Gastrocnemius medialis (tissue), 4 donors: ENCODE results near the gene TOMM34. TPM values are rescaled to one million over a fixed set of nuclear protein-coding genes. Genes with fewer than 3 reads are reported as not detected.

ENCODE experiments used
- ATAC-seq, 2 donors: fragments of 150-250 bp; one replicate each; pipeline ENCODE4 v1.9.1; 2016
- DNase-seq, 2 donors: peaks; one replicate each; pipeline ENCODE4 v3.0.0-alpha.2; 2019
- H3K27ac ChIP-seq, 4 donors: fragments of 200-600 bp; sonication (generic); 1 replicate in 1 of 4; 2 replicates in 3 of 4; pipeline ENCODE4 v1.5.1; 2016 to 2018; ENCODE audit warnings: mild to moderate bottlenecking in 2 of 4, moderate library complexity in 1 of 4
- H3K27me3 ChIP-seq, 3 donors: fragments of 200-600 bp; sonication (generic) in 2 of 3; 1 replicate in 1 of 3; 2 replicates in 2 of 3; pipeline versions ENCODE4 v1.5.1 to v1.6.0; 2016 to 2019; ENCODE audit warnings: mild to moderate bottlenecking in 1 of 3, moderate library complexity in 1 of 3
- H3K36me3 ChIP-seq, 2 donors: fragments of 200-600 bp; sonication (generic) in 1 of 2; one replicate each; pipeline ENCODE4 v1.5.1; 2017 to 2018
- H3K4me1 ChIP-seq, 2 donors: fragments of 200-600 bp; sonication (generic) in 1 of 2; one replicate each; pipeline ENCODE4 v1.5.1; 2016 to 2017; ENCODE audit warnings: mild to moderate bottlenecking in 2 of 2
- H3K4me3 ChIP-seq, 4 donors: fragments of 200-600 bp; sonication (generic) in 3 of 4; 1 replicate in 1 of 4; 2 replicates in 3 of 4; pipeline ENCODE4 v1.5.1; 2016 to 2019; ENCODE audit warnings: mild to moderate bottlenecking in 2 of 4
- H3K9me3 ChIP-seq, 3 donors: fragments of 200-600 bp; sonication (generic) in 2 of 3; 1 replicate in 1 of 3; 2 replicates in 2 of 3; pipeline ENCODE4 v1.5.1; 2016 to 2019
- POLR2A ChIP-seq, 2 donors: fragments of 450-650 bp; IDR thresholded peaks; one replicate each; pipeline ENCODE4 v1.6.1; 2017; ENCODE audit warnings: antibody characterized with exemption in 2 of 2, mild to moderate bottlenecking in 2 of 2, moderate library complexity in 2 of 2
- in situ Hi-C, 4 donors: fragments of 200-750 bp; cut with MboI; loops; one replicate each; pipeline versions ENCODE4 v1.15.0 to v1.8.0; 2017; ENCODE audit warnings: low sequenced_read_pairs in 4 of 4
- intact Hi-C: fragments of 100-400 bp; cut with DNase I; formaldehyde crosslinking; loops from one replicate; pipeline ENCODE4 v1.15.1; 2023; ENCODE audit warnings: low total_unique reads
- total RNA-seq, 4 donors: library from RNA; depleted of rRNA; stranded (reverse); fragments of >200 nt; gene quantifications; one replicate each; pipeline versions ENCODE4 v1.1.0 to v1.2.3, GENCODE V29; 2016
- TF ChIP-seq, protein P1 (sequence below), 5 experiments: fragments of 450-650 bp in 3 of 5; fragments of 200-600 bp in 2 of 5; sonication (generic) in 2 of 5; IDR thresholded peaks in 4 of 5; conservative IDR thresholded peaks in 1 of 5; 1 replicate in 4 of 5; 2 replicates in 1 of 5; pipeline ENCODE4 v1.5.1; 2016 to 2019; ENCODE audit warnings: antibody characterized with exemption in 5 of 5, mild to moderate bottlenecking in 3 of 5, moderate library complexity in 3 of 5

Gene TOMM34
- total RNA-seq, 4 donors from 2014 or later = 9.8 to 19.2 (median 17.0) TPM

DNA sequence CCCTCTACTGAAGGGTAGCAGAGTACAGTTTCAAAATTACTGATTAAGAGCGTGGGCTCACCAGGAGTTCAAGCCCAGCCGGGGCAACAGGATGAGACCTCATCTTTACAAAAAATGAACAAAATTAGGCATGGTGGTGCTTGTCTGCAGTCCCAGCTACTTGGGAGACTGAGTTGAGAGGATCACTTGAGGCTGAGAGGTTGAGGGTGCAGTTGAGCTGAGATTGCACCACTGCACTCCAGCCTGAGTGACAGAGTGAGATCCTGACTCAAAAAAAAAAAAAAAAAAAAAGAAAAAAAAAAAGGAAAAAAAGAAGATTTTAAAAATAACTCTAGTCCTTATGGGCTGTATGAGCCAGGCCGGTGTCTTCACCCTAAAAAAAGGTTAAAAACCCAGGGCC, 31.6 kb downstream of the TOMM34 start:
- Histone ChIP-seq H3K27me3 (no peaks in the 10 kb centered on the region), H3K9me3 (no peaks in the 10 kb centered on the region), H3K36me3 (no peaks in the 10 kb centered on the region), H3K4me1 (no peaks in the 10 kb centered on the region), H3K4me3 (no peak overlapping the region), H3K27ac (no peak overlapping the region)
- intact Hi-C loops (no loop called here), in situ Hi-C loops (no loop called here)
- no peak for TF ChIP-seq POLR2A (IDR thresholded peaks at IDR 0.05)
- TF ChIP-seq, protein P1, sequence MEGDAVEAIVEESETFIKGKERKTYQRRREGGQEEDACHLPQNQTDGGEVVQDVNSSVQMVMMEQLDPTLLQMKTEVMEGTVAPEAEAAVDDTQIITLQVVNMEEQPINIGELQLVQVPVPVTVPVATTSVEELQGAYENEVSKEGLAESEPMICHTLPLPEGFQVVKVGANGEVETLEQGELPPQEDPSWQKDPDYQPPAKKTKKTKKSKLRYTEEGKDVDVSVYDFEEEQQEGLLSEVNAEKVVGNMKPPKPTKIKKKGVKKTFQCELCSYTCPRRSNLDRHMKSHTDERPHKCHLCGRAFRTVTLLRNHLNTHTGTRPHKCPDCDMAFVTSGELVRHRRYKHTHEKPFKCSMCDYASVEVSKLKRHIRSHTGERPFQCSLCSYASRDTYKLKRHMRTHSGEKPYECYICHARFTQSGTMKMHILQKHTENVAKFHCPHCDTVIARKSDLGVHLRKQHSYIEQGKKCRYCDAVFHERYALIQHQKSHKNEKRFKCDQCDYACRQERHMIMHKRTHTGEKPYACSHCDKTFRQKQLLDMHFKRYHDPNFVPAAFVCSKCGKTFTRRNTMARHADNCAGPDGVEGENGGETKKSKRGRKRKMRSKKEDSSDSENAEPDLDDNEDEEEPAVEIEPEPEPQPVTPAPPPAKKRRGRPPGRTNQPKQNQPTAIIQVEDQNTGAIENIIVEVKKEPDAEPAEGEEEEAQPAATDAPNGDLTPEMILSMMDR (IDR thresholded peaks at IDR 0.05 in 4 of 5, conservative IDR thresholded peaks at IDR 0.05 in 1 of 5) = no peak
- no peak for ATAC-seq
- DNase-seq = no peak

DNA sequence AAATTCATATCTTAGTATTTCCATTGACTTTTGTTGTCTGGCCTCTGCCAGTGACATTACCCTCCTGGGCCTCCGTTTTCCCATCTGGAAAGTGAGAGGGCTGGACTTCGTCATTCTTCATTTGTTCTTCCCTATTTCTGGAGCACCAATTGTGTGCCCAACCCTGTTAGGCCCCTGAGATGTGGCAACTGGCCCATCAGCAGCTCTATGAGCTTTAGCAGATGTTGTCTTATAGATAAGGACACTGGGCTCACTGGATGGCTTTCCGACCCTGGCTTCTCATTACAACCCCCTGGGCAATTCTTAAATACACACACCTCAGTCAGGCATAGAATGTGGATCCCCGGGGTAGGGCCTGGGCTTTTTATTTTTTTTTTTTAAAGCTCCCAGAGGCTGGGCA, 35.7 kb downstream of the TOMM34 start:
- Histone ChIP-seq H3K36me3 (no peaks in the 10 kb centered on the region), H3K9me3 (no peaks in the 10 kb centered on the region), H3K27me3 (no peaks in the 10 kb centered on the region), H3K4me3 (no peak overlapping the region), H3K4me1 (no peaks in the 10 kb centered on the region), H3K27ac (no peak overlapping the region)
- DNase-seq (no peak), ATAC-seq (no peak)
- in situ Hi-C loops (no loop called here), intact Hi-C loops (no loop called here)
- TF ChIP-seq POLR2A (IDR thresholded peaks at IDR 0.05) = no peak
- TF ChIP-seq, protein P1 (IDR thresholded peaks at IDR 0.05 in 4 of 5, conservative IDR thresholded peaks at IDR 0.05 in 1 of 5) = no peak

DNA sequence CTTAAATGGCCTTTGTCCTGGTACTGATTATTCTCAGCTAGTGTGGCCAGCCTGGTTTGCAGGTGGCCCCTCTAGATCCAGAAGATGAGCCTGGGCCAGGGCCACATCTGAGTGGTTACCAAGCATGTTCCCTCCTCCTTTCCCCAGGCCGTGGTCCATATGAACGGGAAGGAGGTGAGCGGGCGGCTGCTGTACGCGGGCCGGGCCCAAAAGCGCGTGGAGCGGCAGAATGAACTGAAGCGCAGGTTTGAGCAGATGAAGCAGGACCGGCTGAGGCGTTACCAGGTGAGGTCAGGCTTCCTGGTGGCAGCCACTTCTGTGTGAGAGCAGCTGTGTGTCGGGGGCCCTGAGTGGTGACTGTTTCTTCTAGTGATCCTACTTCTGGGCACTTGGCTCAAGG, 38.8 kb downstream of the TOMM34 start:
- ATAC-seq (no peak), DNase-seq (no peak)
- TF ChIP-seq, protein P1 (IDR thresholded peaks at IDR 0.05 in 4 of 5, conservative IDR thresholded peaks at IDR 0.05 in 1 of 5) = no peak
- TF ChIP-seq POLR2A (IDR thresholded peaks at IDR 0.05) = no peak
- in situ Hi-C loops (no loop called here), intact Hi-C loops (no loop called here)
- Histone ChIP-seq H3K27me3 (no peaks in the 10 kb centered on the region), H3K4me3 (no peak overlapping the region), H3K4me1 (no peaks in the 10 kb centered on the region), H3K9me3 (no peaks in the 10 kb centered on the region), H3K27ac (no peak overlapping the region), H3K36me3 (no peaks in the 10 kb centered on the region)

DNA sequence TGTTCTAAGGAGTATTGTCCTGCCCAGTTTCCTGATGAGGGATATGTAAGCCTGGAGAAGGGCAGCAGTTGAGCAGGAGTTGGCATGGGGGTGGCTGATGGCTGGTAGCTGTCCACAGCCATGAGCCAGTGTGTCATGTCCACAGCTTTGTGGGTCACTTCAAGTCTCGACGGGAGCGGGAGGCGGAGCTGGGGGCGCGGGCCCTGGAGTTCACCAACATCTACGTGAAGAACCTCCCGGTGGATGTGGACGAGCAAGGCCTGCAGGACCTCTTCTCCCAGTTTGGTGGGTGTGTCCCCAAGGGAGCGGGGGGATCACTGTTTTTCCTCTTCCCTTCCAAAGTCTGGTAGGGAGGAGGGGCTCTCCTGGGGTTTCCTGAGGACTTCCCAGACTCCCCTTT, 41.4 kb downstream of the TOMM34 start:
- no peaks in the 10 kb centered on the region for H3K36me3 ChIP-seq
- no peak overlapping the region for H3K4me3 ChIP-seq
- no peaks in the 10 kb centered on the region for H3K9me3 ChIP-seq
- DNase-seq (no peak), ATAC-seq (no peak)
- TF ChIP-seq, protein P1 (IDR thresholded peaks at IDR 0.05 in 4 of 5, conservative IDR thresholded peaks at IDR 0.05 in 1 of 5) = no peak
- no peak for TF ChIP-seq POLR2A (IDR thresholded peaks at IDR 0.05)
- intact Hi-C loops = no loop called here
- H3K4me1 ChIP-seq = no peaks in the 10 kb centered on the region
- no peak overlapping the region for H3K27ac ChIP-seq
- in situ Hi-C loops = no loop called here
- no peaks in the 10 kb centered on the region for H3K27me3 ChIP-seq

DNA sequence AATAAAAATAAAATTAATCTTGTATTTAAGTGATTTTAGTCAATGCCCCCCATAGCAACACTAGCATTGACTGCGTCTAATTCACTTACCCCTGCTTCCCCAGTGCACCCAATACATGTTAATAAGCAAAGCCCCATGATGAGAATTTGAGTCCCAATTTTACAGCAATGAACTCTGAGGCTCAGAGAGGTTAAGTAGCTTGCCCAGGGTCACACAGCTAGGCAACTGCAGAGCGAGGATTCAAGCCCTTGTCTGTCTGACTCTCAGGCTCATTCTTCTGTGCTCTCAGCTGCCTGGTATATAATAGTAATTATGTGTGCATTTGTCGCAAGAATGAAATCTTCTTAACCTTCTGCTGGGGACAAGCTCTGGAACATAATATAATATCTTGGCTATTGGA, 41.9 kb downstream of the TOMM34 start:
- ATAC-seq = no peak
- Histone ChIP-seq H3K27me3 (no peaks in the 10 kb centered on the region), H3K36me3 (no peaks in the 10 kb centered on the region), H3K4me3 (no peak overlapping the region), H3K4me1 (no peaks in the 10 kb centered on the region), H3K9me3 (no peaks in the 10 kb centered on the region), H3K27ac (no peak overlapping the region)
- in situ Hi-C loops = no loop called here
- intact Hi-C loops = no loop called here
- no peak for DNase-seq
- TF ChIP-seq, protein P1 (IDR thresholded peaks at IDR 0.05 in 4 of 5, conservative IDR thresholded peaks at IDR 0.05 in 1 of 5) = no peak
- no peak for TF ChIP-seq POLR2A (IDR thresholded peaks at IDR 0.05)
